H1 (cell line): ENCODE measurements around the gene TLE1. TPM values are rescaled to one million over a fixed set of nuclear protein-coding genes. Genes with fewer than 3 reads are reported as not detected.

Experiments
- CTCF ChIA-PET: fragments of 300-600 bp; sonication (Branson Sonifier 250); formaldehyde crosslinking; loops from one replicate; lab custom pipeline; 2021; ENCODE audit not compliant: partially characterized antibody; lab: Charles Lee
- POLR2A ChIA-PET: fragments of 300-600 bp; sonication (Branson Sonifier 250); formaldehyde crosslinking; loops from one replicate; lab custom pipeline; 2021; ENCODE audit warnings: inconsistent platforms; ENCODE audit not compliant: partially characterized antibody; lab: Charles Lee
- DNase-seq, 2 experiments: peaks; one replicate each; pipeline versions ENCODE4 v3.0.0 to v3.0.0-alpha.2; 2010 to 2022; ENCODE audit warnings: low spot score in 2 of 2, low read depth in 1 of 2, mixed read lengths in 1 of 2
- FAIRE-seq: peaks from 2 replicates; lab custom pipeline; 2011; peaks lifted over from hg19 to GRCh38; lab: Jason Lieb, UNC
- H2AFZ ChIP-seq: 2 replicates; pipeline ENCODE4 v1.8.1; 2012; ENCODE audit warnings: low read length, inconsistent platforms
- H2AK5ac ChIP-seq: 2 replicates; pipeline ENCODE4 v1.6.1; 2013; ENCODE audit warnings: low read depth, low read length
- H2BK120ac ChIP-seq: replicated peaks from 2 replicates; pipeline ENCODE3; 2013; ENCODE audit warnings: low read depth, low read length, inconsistent platforms
- H2BK12ac ChIP-seq: 2 replicates; pipeline ENCODE4 v1.6.1; 2013; ENCODE audit warnings: low read depth, low read length
- H2BK15ac ChIP-seq: 2 replicates; pipeline ENCODE4 v1.6.1; 2013; ENCODE audit warnings: low read length
- H2BK20ac ChIP-seq: 2 replicates; pipeline ENCODE4 v1.6.1; 2013; ENCODE audit warnings: low read length
- H2BK5ac ChIP-seq: 2 replicates; pipeline ENCODE4 v1.6.1; 2013; ENCODE audit warnings: low read depth, low read length
- H3K14ac ChIP-seq: 2 replicates; pipeline ENCODE4 v1.6.1; 2013; ENCODE audit warnings: inconsistent platforms; ENCODE audit not compliant: insufficient read length
- H3K18ac ChIP-seq: 2 replicates; pipeline ENCODE4 v1.6.1; 2013; ENCODE audit warnings: low read length; ENCODE audit errors: extremely low read depth
- H3K23ac ChIP-seq: 2 replicates; pipeline ENCODE4 v1.6.1; 2013; ENCODE audit warnings: inconsistent platforms; ENCODE audit not compliant: insufficient read length
- H3K23me2 ChIP-seq: 2 replicates; pipeline ENCODE4 v1.6.1; 2013; ENCODE audit warnings: low read depth, low read length
- H3K27ac ChIP-seq: 2 replicates; pipeline ENCODE4 v1.6.1; 2011; ENCODE audit warnings: low read depth, low read length, inconsistent platforms
- H3K27me3 ChIP-seq, 4 experiments: replicated peaks in 1 of 4; 1 replicate in 1 of 4; 2 replicates in 3 of 4; pipeline versions ENCODE4 v1.6.1 to v1.8.1; 2011 to 2013; ENCODE audit warnings: low read length in 3 of 4, mild to moderate bottlenecking in 3 of 4, inconsistent platforms in 2 of 4, mixed read lengths in 2 of 4, moderate library complexity in 1 of 4; ENCODE audit not compliant: control insufficient read depth in 3 of 4, insufficient read depth in 3 of 4; ENCODE audit errors: extremely low read depth in 1 of 4
- H3K36me3 ChIP-seq, 4 experiments: 2 replicates each; pipeline versions ENCODE4 v1.6.1 to v1.8.1; 2011 to 2013; ENCODE audit warnings: mild to moderate bottlenecking in 4 of 4, low read length in 3 of 4, moderate library complexity in 2 of 4, control low read depth in 1 of 4, inconsistent platforms in 1 of 4; ENCODE audit not compliant: insufficient read depth in 4 of 4, control insufficient read depth in 2 of 4
- H3K4ac ChIP-seq: replicated peaks from 2 replicates; pipeline ENCODE3; 2013; ENCODE audit warnings: low read length, low read depth, mixed read lengths, inconsistent platforms; ENCODE audit not compliant: insufficient read length
- H3K4me1 ChIP-seq, 4 experiments: replicated peaks in 1 of 4; 1 replicate in 1 of 4; 2 replicates in 3 of 4; pipeline versions ENCODE4 v1.6.1 to v1.8.1; 2011 to 2013; ENCODE audit warnings: low read length in 3 of 4, inconsistent platforms in 2 of 4, mixed read lengths in 1 of 4; ENCODE audit not compliant: insufficient read depth in 4 of 4, control insufficient read depth in 3 of 4
- H3K4me2 ChIP-seq, 2 experiments: 2 replicates each; pipeline versions ENCODE4 v1.6.1 to v1.8.1; 2011 to 2013; ENCODE audit warnings: low read depth in 2 of 2, low read length in 2 of 2, control low read depth in 1 of 2, inconsistent platforms in 1 of 2, mild to moderate bottlenecking in 1 of 2; ENCODE audit not compliant: insufficient read depth in 1 of 2
- H3K4me3 ChIP-seq, 4 experiments: fragments of 200-600, 300-600 bp in 1 of 4; sonication (generic), shearing (Covaris generic), sonication (Bioruptor Twin) in 1 of 4; 2 replicates each; pipeline versions ENCODE4 v1.5.1 to v1.8.1; 2011 to 2016; ENCODE audit warnings: low read length in 4 of 4, low read depth in 3 of 4, control low read depth in 2 of 4, inconsistent platforms in 2 of 4, mild to moderate bottlenecking in 2 of 4, mixed read lengths in 1 of 4, moderate library complexity in 1 of 4; ENCODE audit not compliant: insufficient read depth in 2 of 4; ENCODE audit errors: extremely low read depth in 1 of 4
- H3K56ac ChIP-seq: replicated peaks from 2 replicates; pipeline ENCODE3; 2013; ENCODE audit warnings: low read depth, mild to moderate bottlenecking, mixed read lengths, low read length, inconsistent platforms; ENCODE audit not compliant: insufficient read length
- H3K79me1 ChIP-seq: 2 replicates; pipeline ENCODE4 v1.6.1; 2013; ENCODE audit warnings: low read depth, low read length, control low read depth
- H3K79me2 ChIP-seq, 2 experiments: 2 replicates each; pipeline versions ENCODE4 v1.6.1 to v1.8.1; 2012 to 2013; ENCODE audit warnings: low read length in 2 of 2, mild to moderate bottlenecking in 2 of 2, inconsistent platforms in 1 of 2; ENCODE audit not compliant: insufficient read depth in 2 of 2, control insufficient read depth in 1 of 2
- H3K9ac ChIP-seq, 4 experiments: replicated peaks in 1 of 4; 1 replicate in 1 of 4; 2 replicates in 3 of 4; pipeline versions ENCODE4 v1.6.1 to v1.8.1; 2011 to 2013; ENCODE audit warnings: low read depth in 3 of 4, low read length in 3 of 4, control low read depth in 2 of 4, mild to moderate bottlenecking in 2 of 4, moderate library complexity in 2 of 4, inconsistent platforms in 1 of 4; ENCODE audit errors: extremely low read depth in 1 of 4
- H3K9me3 ChIP-seq, 2 experiments: 2 replicates each; pipeline versions ENCODE4 v1.6.1 to v1.8.1; 2012 to 2013; ENCODE audit warnings: mild to moderate bottlenecking in 2 of 2, moderate library complexity in 2 of 2, control low read depth in 1 of 2, inconsistent platforms in 1 of 2, low read depth in 1 of 2, low read length in 1 of 2, mixed read lengths in 1 of 2; ENCODE audit not compliant: insufficient read depth in 2 of 2
- H4K20me1 ChIP-seq, 2 experiments: replicated peaks in 1 of 2; 2 replicates each; pipeline versions ENCODE3 to v1.8.1; 2011 to 2013; ENCODE audit warnings: inconsistent platforms in 2 of 2, low read length in 2 of 2, mild to moderate bottlenecking in 1 of 2; ENCODE audit not compliant: insufficient read depth in 2 of 2, control insufficient read depth in 1 of 2
- H4K5ac ChIP-seq: 2 replicates; pipeline ENCODE4 v1.6.1; 2013; ENCODE audit warnings: low read length, low read depth, mixed read lengths, inconsistent platforms; ENCODE audit not compliant: insufficient read length
- H4K8ac ChIP-seq: 2 replicates; pipeline ENCODE4 v1.8.0; 2013; ENCODE audit warnings: mild to moderate bottlenecking, moderate library complexity, low read length, inconsistent platforms; ENCODE audit not compliant: insufficient read depth; ENCODE audit errors: extremely low read depth
- H4K91ac ChIP-seq: replicated peaks from 2 replicates; pipeline ENCODE3; 2013; ENCODE audit warnings: low read length, mixed read lengths, inconsistent platforms; ENCODE audit not compliant: insufficient read length
- BACH1 ChIP-seq: IDR thresholded peaks from 2 replicates; pipeline ENCODE4 v1.6.1; 2012; ENCODE audit warnings: low read length, improper control_type of control experiment
- BCL11A ChIP-seq, 2 experiments: IDR thresholded peaks; one replicate each; pipeline ENCODE4 v1.6.1; 2011; ENCODE audit warnings: low read depth in 2 of 2, low read length in 2 of 2, mild to moderate bottlenecking in 2 of 2
- WGBS, 2 experiments: shearing (Covaris generic) in 1 of 2; methylation state at CpG; one replicate each; pipeline versions ENCODE4 v1.1.6 to v1.1.7; 2013 to 2015; ENCODE audit warnings: low lambda C conversion rate in 2 of 2, mixed read lengths in 2 of 2, inconsistent platforms in 1 of 2, low coverage in 1 of 2, missing lambda C conversion rate in 1 of 2; ENCODE audit not compliant: insufficient replicate concordance in 2 of 2, insufficient coverage in 1 of 2, insufficient read length in 1 of 2; ENCODE audit errors: extremely low coverage in 1 of 2, missing lambda C conversion rate in 1 of 2; 5-methylcytosine and 5-hydroxymethylcytosine counted together
- polyA plus RNA-seq, 7 experiments: library from polyadenylated mRNA; depleted of rRNA in 3 of 7; stranded (reverse) in 5 of 7; unstranded in 2 of 7; fragments of >200 nt in 5 of 7; fragments of 200-250 nt in 2 of 7; gene quantifications; 1 replicate in 5 of 7; 2 replicates in 1 of 7; 4 replicates in 1 of 7; pipeline versions ENCODE4 v1.2.1 to v1.2.3, GENCODE V29; 2011 to 2013; ENCODE audit warnings: missing spikeins in 2 of 7, mixed read lengths in 2 of 7
- small RNA-seq: library from polyadenylated mRNA; stranded (forward); fragments of <200 nt; extraction: miRNeasy Mini kit (QIAGEN cat#:217004); gene quantifications from one replicate; pipeline ENCODE3, GENCODE V24; 2013; ENCODE audit not compliant: insufficient read depth
- total RNA-seq: library from RNA; stranded (reverse); fragmentation: NEBNext Ultra II Directional; extraction: Animal tissue kit (Norgen Biotek cat#: 25700); gene quantifications from 2 replicates; pipeline ENCODE4 v1.2.1, GENCODE V29; 2021

Gene TLE1
- total and polyA plus RNA-seq, 2 of the 8 experiments (the other 6 are each of a cell fraction or from before 2014, with no cell fraction given) = 81.8 to 91.6 TPM

GRCh38 chr9:81534138-81534875, 155.0 kb downstream of the TLE1 start:
- Histone ChIP-seq H3K79me2 (no peaks in the 10 kb centered on the region), H3K9me3 (no peaks in the 10 kb centered on the region), H3K4me3 (no peak overlapping the region), H3K27me3 (no peaks in the 10 kb centered on the region), H3K79me1 (no peaks in the 10 kb centered on the region), H3K4ac (no peak overlapping the region), H3K36me3 (no peaks in the 10 kb centered on the region), H2BK120ac (no peak overlapping the region), H3K14ac (no peak overlapping the region), H3K56ac (no peak overlapping the region), H3K23ac (no peak overlapping the region), H2AK5ac (no peak overlapping the region), H4K8ac (no peak overlapping the region), H3K18ac (no peak overlapping the region), H2AFZ (no peak overlapping the region), H2BK15ac (no peak overlapping the region), H4K91ac (no peak overlapping the region), H3K9ac (no peak overlapping the region), H2BK12ac (no peak overlapping the region), H3K23me2 (no peaks in the 10 kb centered on the region), H3K4me1 (peaks cover 0 to 2% (median under 1%) of the 10 kb centered on the region in 4 experiments; a peak in 1 of 7 replicates), H4K5ac (no peak overlapping the region), H2BK5ac (no peak overlapping the region), H3K27ac (no peak overlapping the region), H4K20me1 (no peaks in the 10 kb centered on the region), H2BK20ac (no peak overlapping the region), H3K4me2 (no peak overlapping the region)
- FAIRE-seq (no peak), DNase-seq (no peak)
- CTCF ChIA-PET = no interaction called here
- POLR2A ChIA-PET = no interaction called here
- 84% methylated on average over 4 of the region's 4 CpGs; no CpG with 5 or more reads in 1 of the 2 experiments for WGBS, 2 experiments
- TF ChIP-seq BACH1 (0 out of 2 replicates have a peak, but pooled peaks have one; percentile 17), BCL11A (IDR thresholded peaks at IDR 0.05; ENCODE audit: low read depth in 2 of 2, low read length in 2 of 2) (no peak)

Small RNAs within 50 kb of the gene (small RNA-seq; reads per million reads assigned to genes)
- gene RNU6-1035P = not detected

Other genes with a start within 250 kb of the TLE1 start
- gene SPATA31D4, start 238.9 kb upstream of the TLE1 start, total RNA-seq = not detected in 2 replicates
- not detected in 2 replicates for gene SPATA31D4, start 238.9 kb upstream of the TLE1 start, polyA plus RNA-seq (2011; rRNA removed)